ENCODE measurements around the gene MATN4. TPM values are rescaled to one million over a fixed set of nuclear protein-coding genes. Genes with fewer than 3 reads are reported as not detected.

MATN4 gene
- total RNA-seq, 1 experiment from 2014 or later: not detected

DNA sequence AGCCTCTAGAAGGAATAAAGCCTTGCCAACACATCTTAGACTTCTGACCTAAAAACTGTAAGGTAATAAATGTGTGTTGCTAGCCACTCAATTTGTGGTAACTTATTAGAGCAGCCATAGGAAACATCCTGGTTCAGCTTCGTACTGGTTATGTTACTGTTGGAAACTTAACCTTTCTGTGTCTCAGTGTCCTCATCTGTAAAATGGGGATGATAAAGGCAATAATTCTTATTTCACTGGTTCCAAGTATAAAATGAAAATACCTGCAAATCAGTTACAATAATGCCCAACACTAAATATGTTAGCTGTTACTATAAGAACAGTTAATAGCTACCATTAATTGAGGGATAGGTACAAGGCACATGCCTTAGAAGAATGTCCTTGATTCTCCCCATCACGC, 15.8 kb downstream of the MATN4 start:
- Mint-ChIP-seq H3K4me3 (ENCODE audit: unreplicated experiment) (peak overlapping the region; percentile 64), H3K9me3 (ENCODE audit: unreplicated experiment) (no peaks in the 10 kb centered on the region), H3K27me3 (ENCODE audit: insufficient read depth, unreplicated experiment) (no peaks in the 10 kb centered on the region), H3K27ac (ENCODE audit: low read depth, unreplicated experiment) (no peak overlapping the region), H3K4me1 (ENCODE audit: insufficient read depth, unreplicated experiment) (peaks cover 12% of the 10 kb centered on the region), H3K36me3 (ENCODE audit: insufficient read depth, unreplicated experiment) (no peaks in the 10 kb centered on the region)
- intact Hi-C loops (cut with micrococcal nuclease): loop anchor here (5.0 kb wide), 2 partner anchors 170 to 405 kb away; partner anchors contain the start of genes WFDC12 and YWHAB
- BruUV-seq (replicated peaks): no TSS peak
- TF ChIP-seq, protein P1, sequence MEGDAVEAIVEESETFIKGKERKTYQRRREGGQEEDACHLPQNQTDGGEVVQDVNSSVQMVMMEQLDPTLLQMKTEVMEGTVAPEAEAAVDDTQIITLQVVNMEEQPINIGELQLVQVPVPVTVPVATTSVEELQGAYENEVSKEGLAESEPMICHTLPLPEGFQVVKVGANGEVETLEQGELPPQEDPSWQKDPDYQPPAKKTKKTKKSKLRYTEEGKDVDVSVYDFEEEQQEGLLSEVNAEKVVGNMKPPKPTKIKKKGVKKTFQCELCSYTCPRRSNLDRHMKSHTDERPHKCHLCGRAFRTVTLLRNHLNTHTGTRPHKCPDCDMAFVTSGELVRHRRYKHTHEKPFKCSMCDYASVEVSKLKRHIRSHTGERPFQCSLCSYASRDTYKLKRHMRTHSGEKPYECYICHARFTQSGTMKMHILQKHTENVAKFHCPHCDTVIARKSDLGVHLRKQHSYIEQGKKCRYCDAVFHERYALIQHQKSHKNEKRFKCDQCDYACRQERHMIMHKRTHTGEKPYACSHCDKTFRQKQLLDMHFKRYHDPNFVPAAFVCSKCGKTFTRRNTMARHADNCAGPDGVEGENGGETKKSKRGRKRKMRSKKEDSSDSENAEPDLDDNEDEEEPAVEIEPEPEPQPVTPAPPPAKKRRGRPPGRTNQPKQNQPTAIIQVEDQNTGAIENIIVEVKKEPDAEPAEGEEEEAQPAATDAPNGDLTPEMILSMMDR (IDR thresholded peaks at IDR 0.05; ENCODE audit: unreplicated experiment): no peak
- CTCF ChIA-PET: interaction anchor here (0.6 to 7.9 kb wide), 44 partner anchors 10 to 479 kb away, joined by 3 to 167 read pairs (median 14); partner anchors contain the start of genes SLPI and WFDC5
- POLR2A ChIA-PET: interaction anchor here (0.5 to 3.8 kb wide), 7 partner anchors 33 to 1115 kb away, joined by 3 to 23 read pairs (median 5); partner anchors contain the start of gene SLPI
- DNase-seq (ENCODE audit: unreplicated experiment): no peak

GRCh38 chr20:45291526-45291925, 16.6 kb downstream of the MATN4 start:
- no peak overlapping the region for H3K4me3 Mint-ChIP-seq (ENCODE audit: unreplicated experiment)
- ChIA-PET POLR2A (interaction anchor here (0.5 to 3.8 kb wide), 11 partner anchors 32 to 1416 kb away, joined by 3 to 23 read pairs (median 5); partner anchors contain the start of gene SLPI), CTCF (interaction anchor here (0.5 to 7.9 kb wide), 60 partner anchors 10 to 1058 kb away, joined by 3 to 167 read pairs (median 8); partner anchors contain the start of genes RBPJL, SEMG2, SLPI and WFDC5)

DNA sequence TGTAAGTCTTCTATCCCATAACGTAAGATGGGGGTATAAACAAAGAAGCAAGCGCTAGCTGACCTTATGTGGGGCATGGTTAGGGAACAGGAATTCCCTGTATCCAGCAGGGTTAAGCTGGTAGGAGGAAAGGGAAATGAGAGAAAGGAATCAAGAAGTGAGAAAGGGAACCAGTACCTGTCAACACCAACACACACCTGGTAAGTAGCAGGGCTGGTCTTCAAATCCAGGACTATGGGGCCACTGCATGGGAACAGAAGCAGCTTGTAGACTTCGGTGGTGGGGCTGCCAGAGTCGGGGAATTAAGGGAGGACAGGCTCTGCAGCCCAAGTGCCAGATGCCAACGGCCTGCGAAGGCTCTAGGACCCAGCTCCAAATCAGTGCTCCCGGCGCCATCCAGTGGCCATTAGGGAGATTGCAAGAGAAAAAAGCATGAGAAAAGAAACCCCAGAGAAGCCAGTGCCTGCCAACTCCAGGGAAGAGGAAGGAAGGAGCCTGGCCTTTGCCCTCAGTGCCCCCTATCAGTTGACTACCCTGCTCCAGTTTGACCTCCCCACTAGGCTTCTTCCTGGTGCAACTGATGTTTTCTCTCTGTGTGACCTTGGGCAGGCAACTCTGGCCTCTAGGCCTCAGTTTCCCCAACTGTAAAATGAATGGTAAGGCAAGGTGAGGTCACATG, 17.3 kb downstream of the MATN4 start:
- no peak overlapping the region for H3K27ac Mint-ChIP-seq (ENCODE audit: low read depth, unreplicated experiment)
- TF ChIP-seq, protein P1 (IDR thresholded peaks at IDR 0.05; ENCODE audit: unreplicated experiment): peak; percentile 86
- H3K4me1 Mint-ChIP-seq (ENCODE audit: insufficient read depth, unreplicated experiment): peaks cover 12% of the 10 kb centered on the region
- H3K4me3 Mint-ChIP-seq (ENCODE audit: unreplicated experiment): no peak overlapping the region
- BruUV-seq (replicated peaks): no TSS peak
- peak; percentile 89 for DNase-seq (ENCODE audit: unreplicated experiment)
- intact Hi-C loops (cut with micrococcal nuclease): loop anchor here (1.0 to 5.0 kb wide), 6 partner anchors 152 to 404 kb away; partner anchors contain the start of genes WFDC12 and YWHAB
- ChIA-PET POLR2A (interaction anchor here (0.5 to 3.8 kb wide), 19 partner anchors 18 to 1417 kb away, joined by 3 to 23 read pairs (median 4); partner anchors contain the start of genes PI3 and SLPI), CTCF (interaction anchor here (0.5 to 7.9 kb wide), 74 partner anchors 8 to 664 kb away, joined by 3 to 167 read pairs (median 6); partner anchors contain the start of genes PI3, RBPJL, SEMG2 and SLPI)
- H3K9me3 Mint-ChIP-seq (ENCODE audit: unreplicated experiment): no peaks in the 10 kb centered on the region
- no peaks in the 10 kb centered on the region for H3K27me3 Mint-ChIP-seq (ENCODE audit: insufficient read depth, unreplicated experiment)
- H3K36me3 Mint-ChIP-seq (ENCODE audit: insufficient read depth, unreplicated experiment): no peaks in the 10 kb centered on the region

More at GRCh38 chr20:45291526-45291925, 16.6 kb downstream of the MATN4 start:
- no peaks in the 10 kb centered on the region for H3K27me3 Mint-ChIP-seq (ENCODE audit: insufficient read depth, unreplicated experiment)
- BruUV-seq (replicated peaks): no TSS peak
- H3K36me3 Mint-ChIP-seq (ENCODE audit: insufficient read depth, unreplicated experiment): no peaks in the 10 kb centered on the region
- no peak for DNase-seq (ENCODE audit: unreplicated experiment)
- intact Hi-C loops (cut with micrococcal nuclease): loop anchor here (1.0 to 5.0 kb wide), 6 partner anchors 152 to 404 kb away; partner anchors contain the start of genes WFDC12 and YWHAB
- no peak overlapping the region for H3K27ac Mint-ChIP-seq (ENCODE audit: low read depth, unreplicated experiment)
- H3K9me3 Mint-ChIP-seq (ENCODE audit: unreplicated experiment): no peaks in the 10 kb centered on the region
- peaks cover 12% of the 10 kb centered on the region for H3K4me1 Mint-ChIP-seq (ENCODE audit: insufficient read depth, unreplicated experiment)
- TF ChIP-seq, protein P1 (IDR thresholded peaks at IDR 0.05; ENCODE audit: unreplicated experiment): no peak
